KG1 (cell line): ENCODE data around the gene ASB3.

Experiments used
- DNase-seq: peaks from one replicate; lab custom pipeline; 2025; lab: John Stamatoyannopoulos, UW

ASB3 gene

DNA sequence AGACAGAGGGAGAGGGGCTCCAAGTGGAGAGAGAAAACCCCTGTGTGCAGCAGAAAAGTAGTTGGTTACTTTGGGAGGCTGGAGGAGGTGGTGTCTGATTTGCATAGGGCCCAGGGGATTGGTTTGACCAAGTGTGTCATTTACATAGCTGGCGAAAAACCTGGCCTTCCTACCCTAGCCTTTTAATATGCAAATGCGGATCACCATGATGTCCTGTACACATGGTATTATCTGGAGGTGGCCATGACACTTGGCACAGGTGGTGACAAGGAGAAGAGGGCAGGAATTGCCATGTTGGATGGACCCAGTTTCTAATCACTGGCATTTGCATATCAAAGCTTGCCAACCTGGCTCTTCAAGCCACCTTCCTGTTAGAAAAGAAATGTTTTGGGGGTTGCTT, 140.0 kb downstream of the ASB3 start:
- no peak for DNase-seq

DNA sequence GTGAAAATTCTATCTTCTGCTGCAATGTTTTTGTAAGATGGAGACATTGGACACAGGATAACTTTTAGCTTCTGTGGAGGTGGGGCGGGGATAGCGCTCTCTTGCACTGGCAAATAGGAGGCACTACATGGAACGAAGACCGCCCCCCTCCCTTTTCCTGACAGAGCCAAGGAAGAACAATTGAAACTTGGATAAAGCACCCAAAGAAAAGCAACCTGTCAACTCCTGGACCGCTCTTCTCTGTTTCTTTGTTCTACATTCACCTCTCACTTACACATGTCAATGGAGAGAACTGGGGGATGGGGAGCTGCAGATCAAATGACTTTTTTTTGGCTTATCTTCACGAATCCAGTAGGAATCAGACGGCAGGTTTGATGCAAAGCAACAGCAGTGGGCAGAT, 145.5 kb downstream of the ASB3 start:
- no peak for DNase-seq

DNA sequence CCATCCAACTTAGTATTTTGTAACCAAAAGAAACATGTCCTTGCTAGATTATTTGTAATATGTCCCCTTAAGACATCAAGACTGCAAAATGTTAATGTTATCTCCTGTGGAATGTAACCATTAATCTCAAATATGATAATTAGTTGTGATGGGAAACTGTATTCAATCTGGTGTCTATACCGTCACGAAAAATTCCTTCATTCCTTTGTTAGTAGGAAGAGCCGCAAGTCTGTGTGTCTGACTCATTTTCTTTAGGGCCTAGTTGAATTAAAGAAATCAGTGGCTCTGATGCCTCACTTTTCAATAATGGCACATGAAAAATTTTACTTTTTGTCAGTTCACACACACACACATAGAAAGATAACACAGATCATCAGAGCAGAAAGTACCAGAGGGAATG, 146.3 kb downstream of the ASB3 start:
- DNase-seq = no peak

DNA sequence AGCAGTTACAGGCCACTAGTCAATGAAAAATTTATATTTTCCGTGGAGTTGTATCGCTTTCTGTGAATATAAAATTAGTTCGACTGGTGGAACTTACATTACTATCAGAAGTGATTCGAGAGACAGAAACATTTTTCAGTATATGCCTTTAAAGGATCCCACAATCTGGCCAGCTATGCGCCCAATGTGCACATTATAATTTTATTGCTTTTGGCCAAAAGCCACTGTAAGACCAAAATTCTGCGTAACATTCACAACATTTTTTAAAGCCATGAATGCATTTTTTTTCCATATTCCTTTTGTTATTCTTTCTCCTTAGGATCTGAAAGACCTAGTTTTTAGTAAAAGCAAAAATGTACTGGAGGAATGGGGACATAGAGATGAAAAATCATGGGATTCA, 150.2 kb downstream of the ASB3 start:
- DNase-seq = no peak

DNA sequence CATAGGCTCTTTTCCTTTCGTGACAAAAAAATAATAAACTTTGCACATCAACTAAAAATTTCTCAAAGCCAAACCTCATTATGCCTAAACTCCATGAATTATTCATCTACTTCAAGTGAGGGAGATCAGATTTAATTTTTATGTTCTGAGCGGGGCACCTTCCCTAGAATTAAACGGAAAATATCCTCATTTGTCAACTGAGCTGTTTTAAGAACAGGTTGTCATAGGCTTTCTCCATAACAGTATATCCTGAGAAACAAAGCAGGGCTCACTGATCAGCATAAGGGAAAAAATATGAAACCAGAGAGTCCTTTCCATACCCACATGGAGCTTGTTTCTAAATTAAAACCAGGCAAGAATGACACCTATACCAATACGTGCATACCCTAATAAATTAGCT, 150.6 kb downstream of the ASB3 start:
- no peak for DNase-seq

GRCh38 chr2:53635694-53636093, 151.1 kb downstream of the ASB3 start:
- no peak for DNase-seq

DNA sequence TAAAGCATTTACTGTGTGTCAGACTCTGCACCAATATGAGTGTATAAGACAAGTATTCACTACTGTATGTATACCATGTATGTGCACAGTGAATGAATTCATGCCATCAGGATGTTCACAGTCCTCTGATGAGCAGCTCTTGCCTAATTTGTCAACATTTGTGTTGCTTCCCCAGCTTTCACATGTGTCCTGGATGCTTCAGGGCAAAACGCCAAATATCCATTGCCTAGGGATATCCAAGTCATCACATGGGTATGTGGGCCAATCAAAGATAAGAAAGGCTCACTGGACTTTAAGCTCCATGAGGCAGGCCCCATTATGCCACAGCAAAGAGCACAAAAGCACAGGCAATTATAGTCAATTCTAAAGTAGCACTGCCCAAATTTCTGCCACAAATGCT, 153.3 kb downstream of the ASB3 start:
- no peak for DNase-seq

- no peak for DNase-seq
These were observed 154.0 kb downstream of the ASB3 start for GRCh38 chr2:53632714-53633113.

DNA sequence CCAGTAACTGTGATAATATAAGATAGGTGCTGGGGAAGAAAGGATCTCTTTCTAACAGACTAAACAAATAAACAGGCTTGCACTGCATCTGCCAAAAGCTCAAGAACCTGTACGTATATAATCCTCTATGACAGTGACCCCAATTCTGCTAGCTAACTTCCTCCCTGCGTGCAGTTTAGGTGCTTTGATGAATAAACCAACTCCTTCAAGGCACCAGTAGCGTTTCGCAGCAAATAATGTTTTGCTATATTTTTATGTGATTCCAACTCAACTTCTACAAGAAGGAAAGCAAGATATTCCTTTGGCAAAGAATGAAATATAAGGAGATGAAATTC, 154.7 kb downstream of the ASB3 start:
- DNase-seq = no peak

DNA sequence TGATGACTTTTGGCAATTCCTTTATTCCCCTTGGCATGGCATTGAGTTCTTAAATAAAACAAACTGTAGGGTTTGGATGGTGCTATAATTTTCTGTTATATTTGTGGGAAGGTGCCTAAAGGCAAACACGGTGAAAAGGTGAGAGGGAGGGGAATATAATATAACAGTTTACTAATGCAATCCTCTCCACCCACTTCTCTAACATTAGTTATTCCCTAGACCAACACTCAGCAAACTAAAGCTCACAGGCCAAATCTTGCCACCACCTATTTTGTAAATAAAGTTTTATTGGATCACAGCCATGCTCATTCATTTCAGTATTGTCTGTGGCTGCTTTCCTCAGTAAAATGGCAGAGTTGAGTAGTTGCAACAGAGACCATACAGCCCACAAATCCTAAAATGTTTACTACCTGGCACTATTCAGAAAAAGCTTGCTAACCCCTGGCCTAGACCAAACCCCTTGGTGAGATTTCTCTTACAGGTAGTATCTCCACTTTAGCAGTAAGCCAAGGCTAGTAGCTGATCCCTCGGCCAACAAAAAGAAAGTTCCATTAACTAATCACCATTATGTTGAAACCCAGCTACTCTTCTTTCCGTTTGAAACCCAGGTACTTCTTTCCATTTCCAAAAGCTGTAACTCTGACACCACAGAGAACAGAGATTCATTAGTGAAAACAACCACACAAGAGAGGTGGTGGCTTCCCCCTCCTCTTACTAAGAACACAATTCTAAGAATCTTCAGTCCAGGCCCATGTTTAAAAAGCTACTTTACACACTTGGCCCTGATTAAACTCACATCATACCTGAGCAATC, 155.2 kb downstream of the ASB3 start:
- no peak for DNase-seq

GRCh38 chr2:53630026-53630606, 156.6 kb downstream of the ASB3 start:
- DNase-seq = no peak

DNA sequence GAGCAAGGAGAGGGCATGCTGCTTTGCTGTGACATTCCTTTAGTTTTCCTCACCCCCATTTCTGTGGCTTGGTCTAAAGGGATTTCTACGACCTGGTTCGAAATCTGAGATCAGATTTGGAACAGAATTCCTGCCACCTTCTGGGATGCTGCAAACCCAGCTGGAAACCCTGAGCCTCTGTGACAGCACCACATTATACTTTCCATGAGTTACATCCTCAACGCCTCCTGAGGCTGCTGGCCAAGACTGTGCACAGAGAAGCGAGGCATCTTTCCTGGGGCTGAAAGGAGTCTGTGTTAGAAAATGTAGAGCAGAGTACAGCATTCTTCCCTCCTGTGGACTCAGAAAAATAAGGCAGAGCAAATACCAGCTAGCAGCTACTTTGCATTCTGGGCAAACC, 157.3 kb downstream of the ASB3 start:
- DNase-seq = no peak

DNA sequence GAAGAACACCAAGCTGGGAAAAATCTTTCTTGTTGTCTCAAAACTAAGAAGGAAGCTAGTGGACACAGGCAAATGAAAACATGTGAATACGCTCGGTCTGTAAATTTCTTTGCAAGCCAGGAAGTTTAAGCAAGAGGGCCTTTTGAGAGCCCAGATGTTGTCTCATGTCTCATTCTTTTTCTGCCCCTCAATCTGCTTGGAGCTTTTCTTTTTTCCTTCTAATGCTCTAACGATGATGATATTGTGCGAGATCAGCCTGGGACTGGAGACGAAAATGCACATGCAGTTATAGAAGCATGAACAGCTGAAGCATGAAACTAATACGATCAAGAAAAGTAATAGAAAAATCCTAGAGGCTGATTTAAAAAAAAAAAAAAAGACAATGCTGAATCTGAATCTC, 157.8 kb downstream of the ASB3 start:
- no peak for DNase-seq

GRCh38 chr2:53622141-53622540, 164.6 kb downstream of the ASB3 start:
- no peak for DNase-seq

DNA sequence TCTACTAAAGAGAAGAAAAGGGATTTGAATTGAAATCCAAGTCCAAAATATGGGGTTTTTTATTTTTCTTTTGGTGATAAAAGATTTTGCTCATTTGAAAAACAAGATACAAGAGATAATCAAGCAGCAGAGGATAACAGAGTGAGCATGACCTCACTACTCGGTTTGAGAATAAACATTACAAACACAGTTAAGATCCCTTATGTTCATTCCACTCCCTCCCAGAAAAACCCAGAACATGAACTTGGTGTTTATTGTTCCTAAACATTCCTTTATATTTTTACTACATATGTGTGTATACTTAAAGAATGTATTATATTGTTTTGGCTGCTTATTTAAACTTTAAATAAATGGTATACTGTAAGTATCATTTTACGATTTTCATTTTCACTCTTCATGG, 165.8 kb downstream of the ASB3 start:
- DNase-seq = no peak
